SHP77 (cell line): ENCODE measurements around the gene NXPH1.
A peak's percentile ranks its signal among the peaks of the same experiment; 100 is the strongest.

ENCODE experiments used
- DNase-seq, 2 experiments: peaks; one replicate each; lab custom pipeline; 2025; lab: John Stamatoyannopoulos, UW

NXPH1 gene

GRCh38 chr7:8507566-8507965 is 74.2 kb downstream of the NXPH1 start:
- DNase-seq, result no peak

GRCh38 chr7:8509621-8510020 is 76.2 kb downstream of the NXPH1 start:
- no peak for DNase-seq

GRCh38 chr7:8511855-8512254 is 78.4 kb downstream of the NXPH1 start:
- DNase-seq, result peak; percentile 83 to 84

GRCh38 chr7:8514781-8515519 is 81.5 kb downstream of the NXPH1 start:
- DNase-seq, result no peak

GRCh38 chr7:8515640-8516185 is 82.3 kb downstream of the NXPH1 start:
- DNase-seq, result no peak

GRCh38 chr7:8516976-8517375 is 83.6 kb downstream of the NXPH1 start:
- no peak for DNase-seq

- DNase-seq, result no peak
These were observed 94.9 kb downstream of the NXPH1 start for GRCh38 chr7:8528311-8528710.

- DNase-seq, result no peak
These were observed 98.6 kb downstream of the NXPH1 start for GRCh38 chr7:8531991-8532515.

- DNase-seq, result no peak
These were observed 103.0 kb downstream of the NXPH1 start for GRCh38 chr7:8536431-8536830.

- no peak for DNase-seq
These were observed 115.6 kb downstream of the NXPH1 start for GRCh38 chr7:8549046-8549445.

GRCh38 chr7:8560501-8560900 is 127.1 kb downstream of the NXPH1 start:
- DNase-seq, result no peak

- DNase-seq, result no peak
These were observed 128.0 kb downstream of the NXPH1 start for GRCh38 chr7:8561449-8561848.

- DNase-seq, result no peak
These were observed 130.9 kb downstream of the NXPH1 start for GRCh38 chr7:8564281-8564680.

GRCh38 chr7:8566016-8566415 is 132.6 kb downstream of the NXPH1 start:
- no peak for DNase-seq

- DNase-seq, result no peak
These were observed 134.2 kb downstream of the NXPH1 start for GRCh38 chr7:8567626-8568025.

- no peak for DNase-seq
These were observed 146.3 kb downstream of the NXPH1 start for GRCh38 chr7:8579661-8580194.

- DNase-seq, result no peak
These were observed 148.4 kb downstream of the NXPH1 start for GRCh38 chr7:8581842-8582241.

GRCh38 chr7:8582728-8583127 is 149.3 kb downstream of the NXPH1 start:
- no peak for DNase-seq

GRCh38 chr7:8585591-8585990 is 152.2 kb downstream of the NXPH1 start:
- DNase-seq, result no peak

GRCh38 chr7:8590225-8590624 is 156.8 kb downstream of the NXPH1 start:
- no peak for DNase-seq

- DNase-seq, result no peak
These were observed 157.4 kb downstream of the NXPH1 start for GRCh38 chr7:8590791-8591190.

- DNase-seq, result no peak
These were observed 157.9 kb downstream of the NXPH1 start for GRCh38 chr7:8591289-8591688.

GRCh38 chr7:8592167-8592566 is 158.8 kb downstream of the NXPH1 start:
- DNase-seq, result peak; percentile 51 to 57
